IMR-90 (cell line): ENCODE results near the gene OSTN. TPM values are rescaled to one million over a fixed set of nuclear protein-coding genes. Genes with fewer than 3 reads are reported as not detected.

Source experiments
- ATAC-seq: fragments of 200-7000 bp; cut with Tn5 transposase; 2 replicates; pipeline ENCODE4 v1.9.1; 2020; ENCODE audit warnings: low read depth, mild to moderate bottlenecking, moderate library complexity
- BruUV-seq: library from RNA; stranded (reverse); fragments of 400-500 nt; replicated peaks from 2 replicates; lab custom pipeline; 2021; lab: Mats Ljungman, UMichigan
- CTCF ChIA-PET: fragments of 300-600 bp; formaldehyde crosslinking; extraction: SDS; loops from one replicate; lab custom pipeline; 2021; ENCODE audit warnings: antibody characterized with exemption; lab: Yijun Ruan, JAX
- POLR2A ChIA-PET: fragments of 300-600 bp; sonication (Branson Sonifier 250); formaldehyde crosslinking; loops from one replicate; lab custom pipeline; 2022; ENCODE audit warnings: antibody characterized with exemption; ENCODE audit not compliant: unreplicated experiment; lab: Charles Lee
- DNase-seq: peaks from one replicate; pipeline ENCODE4 v3.0.0; 2013
- H2AFZ ChIP-seq: replicated peaks from 2 replicates; pipeline ENCODE3; 2013; ENCODE audit warnings: low read length, mild to moderate bottlenecking; ENCODE audit not compliant: poor library complexity
- H2AK5ac ChIP-seq: 2 replicates; pipeline ENCODE4 v1.6.1; 2013; ENCODE audit warnings: low read depth, low read length, inconsistent platforms
- H2AK9ac ChIP-seq: replicated peaks from 2 replicates; pipeline ENCODE3; 2013; ENCODE audit warnings: mild to moderate bottlenecking, low read depth, low read length, moderate library complexity; ENCODE audit not compliant: poor library complexity
- H2BK120ac ChIP-seq: 2 replicates; pipeline ENCODE4 v1.6.1; 2013; ENCODE audit warnings: low read depth, low read length, inconsistent platforms
- H2BK15ac ChIP-seq: 3 replicates; pipeline ENCODE4 v1.6.1; 2013; ENCODE audit warnings: low read depth, low read length, inconsistent platforms
- H2BK20ac ChIP-seq: 2 replicates; pipeline ENCODE4 v1.6.1; 2013; ENCODE audit warnings: low read depth, mild to moderate bottlenecking, inconsistent platforms, low read length, moderate library complexity
- H2BK5ac ChIP-seq: 2 replicates; pipeline ENCODE4 v1.6.1; 2013; ENCODE audit warnings: mild to moderate bottlenecking, low read depth, low read length, inconsistent platforms; ENCODE audit not compliant: poor library complexity, severe bottlenecking
- H3K14ac ChIP-seq: replicated peaks from 2 replicates; pipeline ENCODE4 v1.6.1; 2013; ENCODE audit warnings: low read depth, low read length, inconsistent platforms
- H3K18ac ChIP-seq: 2 replicates; pipeline ENCODE4 v1.6.1; 2013; ENCODE audit warnings: low read depth, low read length, control low read depth
- H3K23ac ChIP-seq: 2 replicates; pipeline ENCODE4 v1.6.1; 2013; ENCODE audit warnings: low read depth, low read length, inconsistent platforms
- H3K27ac ChIP-seq: 2 replicates; pipeline ENCODE4 v1.5.1; 2013; ENCODE audit warnings: mild to moderate bottlenecking, control low read depth, low read length; ENCODE audit not compliant: insufficient read depth
- H3K27me3 ChIP-seq: 2 replicates; pipeline ENCODE4 v1.6.1; 2013; ENCODE audit warnings: low read length; ENCODE audit not compliant: control insufficient read depth, insufficient read depth
- H3K36me3 ChIP-seq: 2 replicates; pipeline ENCODE4 v1.6.1; 2013; ENCODE audit warnings: low read length, mixed read lengths; ENCODE audit not compliant: control insufficient read depth, insufficient read depth
- H3K4ac ChIP-seq: 2 replicates; pipeline ENCODE4 v1.6.1; 2013; ENCODE audit warnings: low read depth, low read length, inconsistent platforms
- H3K4me1 ChIP-seq: 2 replicates; pipeline ENCODE4 v1.6.1; 2013; ENCODE audit warnings: low read length, mixed read lengths; ENCODE audit not compliant: control insufficient read depth, insufficient read depth
- H3K4me2 ChIP-seq: 2 replicates; pipeline ENCODE4 v1.6.1; 2013; ENCODE audit warnings: low read depth, mild to moderate bottlenecking, control low read depth, low read length, moderate library complexity
- H3K4me3 ChIP-seq: 2 replicates; pipeline ENCODE4 v1.5.1; 2013; ENCODE audit warnings: low read depth, mild to moderate bottlenecking, control low read depth, low read length, moderate library complexity; ENCODE audit not compliant: insufficient read depth
- H3K56ac ChIP-seq: 2 replicates; pipeline ENCODE4 v1.6.1; 2013; ENCODE audit warnings: low read length, inconsistent platforms; ENCODE audit not compliant: insufficient read depth; ENCODE audit errors: extremely low read depth
- H3K79me1 ChIP-seq, 2 experiments: 2 replicates each; pipeline ENCODE4 v1.6.1; 2013; ENCODE audit warnings: low read length in 2 of 2, inconsistent platforms in 1 of 2, low read depth in 1 of 2
- H3K9ac ChIP-seq: 2 replicates; pipeline ENCODE4 v1.6.1; 2013; ENCODE audit warnings: low read depth, low read length, control low read depth
- H3K9me1 ChIP-seq: 2 replicates; pipeline ENCODE4 v1.6.1; 2013; ENCODE audit warnings: low read length, inconsistent platforms; ENCODE audit not compliant: insufficient read depth
- H3K9me3 ChIP-seq: 2 replicates; pipeline ENCODE4 v1.6.1; 2013; ENCODE audit warnings: low read length; ENCODE audit not compliant: control insufficient read depth, insufficient read depth
- H4K20me1 ChIP-seq: 2 replicates; pipeline ENCODE4 v1.6.1; 2013; ENCODE audit warnings: low read length, inconsistent platforms; ENCODE audit not compliant: insufficient read depth
- H4K5ac ChIP-seq: 2 replicates; pipeline ENCODE4 v1.6.1; 2013; ENCODE audit warnings: mild to moderate bottlenecking, low read depth, low read length, control low read depth
- H4K8ac ChIP-seq, 2 experiments: 2 replicates each; pipeline ENCODE4 v1.6.1; 2013; ENCODE audit warnings: low read depth in 2 of 2, low read length in 2 of 2, control low read depth in 1 of 2, inconsistent platforms in 1 of 2
- H4K91ac ChIP-seq: 2 replicates; pipeline ENCODE4 v1.6.1; 2013; ENCODE audit warnings: low read depth, low read length, inconsistent platforms; ENCODE audit not compliant: insufficient read depth
- BHLHE40 ChIP-seq: fragments of 150-350 bp; IDR thresholded peaks from 2 replicates; pipeline ENCODE4 v1.6.1; 2016; ENCODE audit warnings: mild to moderate bottlenecking, low read depth, low read length
- CEBPB ChIP-seq: IDR thresholded peaks from 2 replicates; pipeline ENCODE4 v1.6.1; 2012; ENCODE audit warnings: low read depth, low read length, improper control_type of control experiment
- CHD1 ChIP-seq: IDR thresholded peaks from 2 replicates; pipeline ENCODE4 v1.6.1; 2012; ENCODE audit warnings: low read depth, low read length, improper control_type of control experiment
- ELK1 ChIP-seq: fragments of 150-350 bp; IDR thresholded peaks from 2 replicates; pipeline ENCODE4 v1.6.1; 2016; ENCODE audit warnings: low read depth, mild to moderate bottlenecking, low read length, moderate library complexity, borderline replicate concordance
- FOS ChIP-seq: fragments of 150-350 bp; IDR thresholded peaks from 2 replicates; pipeline ENCODE4 v1.6.1; 2016; ENCODE audit warnings: low read depth, low read length
- MAFK ChIP-seq: IDR thresholded peaks from 2 replicates; pipeline ENCODE4 v1.6.1; 2012; ENCODE audit warnings: low read depth, low read length, improper control_type of control experiment
- MAZ ChIP-seq: IDR thresholded peaks from 2 replicates; pipeline ENCODE4 v1.6.1; 2012; ENCODE audit warnings: low read depth, mild to moderate bottlenecking, low read length, improper control_type of control experiment, moderate library complexity, borderline replicate concordance
- NFE2L2 ChIP-seq: fragments of 150-350 bp; IDR thresholded peaks from 2 replicates; pipeline ENCODE4 v1.6.1; 2016; ENCODE audit warnings: low read depth, mild to moderate bottlenecking, low read length
- POLR2A ChIP-seq: IDR thresholded peaks from 2 replicates; pipeline ENCODE4 v1.6.1; 2012; ENCODE audit warnings: mild to moderate bottlenecking, low read depth, low read length
- RCOR1 ChIP-seq: IDR thresholded peaks from 2 replicates; pipeline ENCODE4 v1.6.1; 2012; ENCODE audit warnings: mild to moderate bottlenecking, low read length, improper control_type of control experiment; ENCODE audit not compliant: insufficient replicate concordance
- RFX5 ChIP-seq: IDR thresholded peaks from 2 replicates; pipeline ENCODE4 v1.8.0; 2012; ENCODE audit warnings: low read depth, mild to moderate bottlenecking, low read length, moderate library complexity
- SMC3 ChIP-seq: fragments of 150-350 bp; IDR thresholded peaks from 2 replicates; pipeline ENCODE4 v1.6.1; 2016; ENCODE audit warnings: low read depth, mild to moderate bottlenecking, antibody characterized with exemption, low read length, moderate library complexity
- WGBS, 2 experiments: methylation state at CpG; one replicate each; pipeline versions ENCODE4 v1.1.5 to v1.1.7; 2013; ENCODE audit warnings: missing lambda C conversion rate in 2 of 2; ENCODE audit not compliant: insufficient read length in 1 of 2; ENCODE audit errors: extremely low coverage in 2 of 2; 5-methylcytosine and 5-hydroxymethylcytosine counted together
- dilution Hi-C: fragments of 300-500 bp; cut with HindIII; formaldehyde crosslinking; loops from one replicate; pipeline ENCODE4 v1.14.3; 2018; ENCODE audit warnings: low sequenced_read_pairs; ENCODE audit not compliant: unreplicated experiment
- in situ Hi-C: fragments of 300-500 bp; cut with MboI; formaldehyde crosslinking; loops from 3 replicates; pipeline ENCODE4 v1.14.3; 2019; ENCODE audit warnings: low sequenced_read_pairs, inconsistent platforms, mixed read lengths
- intact Hi-C: fragments of 100-400 bp; cut with micrococcal nuclease; formaldehyde crosslinking; loops from 2 replicates; pipeline ENCODE4 v1.10.0; 2022
- polyA plus RNA-seq, 3 experiments: library from polyadenylated mRNA; depleted of rRNA; stranded (reverse); fragments of >200 nt; gene quantifications; 2 replicates each; pipeline ENCODE4 v1.2.3, GENCODE V29; 2012; ENCODE audit warnings: low replicate concordance in 1 of 3
- total RNA-seq: library from RNA; depleted of rRNA; stranded (reverse); fragments of >200 nt; gene quantifications from 2 replicates; pipeline ENCODE4 v1.2.3, GENCODE V29; 2012
- TF ChIP-seq, protein P1 (sequence below): conservative IDR thresholded peaks from 2 replicates; pipeline ENCODE4 v1.5.1; 2012; ENCODE audit warnings: mild to moderate bottlenecking, low read depth, low read length, improper control_type of control experiment
- TF ChIP-seq, protein P2 (sequence below): fragments of 150-350 bp; IDR thresholded peaks from 2 replicates; pipeline ENCODE4 v1.6.1; 2017; ENCODE audit warnings: mild to moderate bottlenecking, antibody characterized with exemption, low read length, low read depth

OSTN gene
- total and polyA plus RNA-seq, 2 of the 4 experiments (the other 2 are of a cell fraction) = not detected

DNA sequence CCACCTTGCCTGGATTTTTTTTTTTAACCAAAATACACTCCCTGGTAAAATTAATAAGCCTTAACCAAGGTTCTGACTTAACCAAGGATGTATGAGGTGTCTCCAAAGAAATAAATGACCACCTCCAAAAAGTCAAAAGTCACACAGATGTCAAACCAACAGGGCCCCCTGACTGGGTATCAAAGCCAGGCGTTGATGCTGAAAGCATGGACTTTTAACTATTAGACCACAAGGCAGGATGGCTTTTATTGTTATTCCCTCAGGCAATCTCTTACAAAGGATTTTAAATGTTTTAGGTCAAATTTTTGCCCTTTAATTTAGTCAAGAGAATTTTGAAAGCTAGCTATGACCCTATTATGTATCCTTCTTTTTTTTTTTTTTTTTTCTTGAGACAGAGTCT, 60.4 kb downstream of the OSTN start:
- Histone ChIP-seq H3K27me3 (no peaks in the 10 kb centered on the region), H2BK15ac (no peak overlapping the region), H3K9me1 (no peaks in the 10 kb centered on the region), H3K18ac (no peak overlapping the region), H4K20me1 (no peaks in the 10 kb centered on the region), H2AFZ (no peak overlapping the region), H3K27ac (no peak overlapping the region), H3K9me3 (no peaks in the 10 kb centered on the region), H3K4me1 (no peaks in the 10 kb centered on the region), H3K4me2 (no peak overlapping the region), H2BK5ac (no peak overlapping the region), H3K9ac (no peak overlapping the region), H4K5ac (no peak overlapping the region), H2BK120ac (no peak overlapping the region), H4K91ac (no peak overlapping the region), H3K56ac (no peak overlapping the region), H2BK20ac (no peak overlapping the region), H4K8ac (no peak overlapping the region), H3K79me1 (no peaks in the 10 kb centered on the region), H3K4me3 (no peak overlapping the region), H3K14ac (no peak overlapping the region), H3K4ac (no peak overlapping the region), H2AK5ac (no peak overlapping the region), H3K23ac (no peak overlapping the region), H3K36me3 (no peaks in the 10 kb centered on the region), H2AK9ac (no peak overlapping the region)
- CTCF ChIA-PET = interaction anchor here (0.6 kb wide), 1 partner anchor 525 kb away, joined by 3 read pairs; no protein-coding TSS in a partner anchor
- DNase-seq (no peak), ATAC-seq (no peak)
- POLR2A ChIA-PET = no interaction called here
- no peak for TF ChIP-seq NFE2L2
- TF ChIP-seq, protein P1, sequence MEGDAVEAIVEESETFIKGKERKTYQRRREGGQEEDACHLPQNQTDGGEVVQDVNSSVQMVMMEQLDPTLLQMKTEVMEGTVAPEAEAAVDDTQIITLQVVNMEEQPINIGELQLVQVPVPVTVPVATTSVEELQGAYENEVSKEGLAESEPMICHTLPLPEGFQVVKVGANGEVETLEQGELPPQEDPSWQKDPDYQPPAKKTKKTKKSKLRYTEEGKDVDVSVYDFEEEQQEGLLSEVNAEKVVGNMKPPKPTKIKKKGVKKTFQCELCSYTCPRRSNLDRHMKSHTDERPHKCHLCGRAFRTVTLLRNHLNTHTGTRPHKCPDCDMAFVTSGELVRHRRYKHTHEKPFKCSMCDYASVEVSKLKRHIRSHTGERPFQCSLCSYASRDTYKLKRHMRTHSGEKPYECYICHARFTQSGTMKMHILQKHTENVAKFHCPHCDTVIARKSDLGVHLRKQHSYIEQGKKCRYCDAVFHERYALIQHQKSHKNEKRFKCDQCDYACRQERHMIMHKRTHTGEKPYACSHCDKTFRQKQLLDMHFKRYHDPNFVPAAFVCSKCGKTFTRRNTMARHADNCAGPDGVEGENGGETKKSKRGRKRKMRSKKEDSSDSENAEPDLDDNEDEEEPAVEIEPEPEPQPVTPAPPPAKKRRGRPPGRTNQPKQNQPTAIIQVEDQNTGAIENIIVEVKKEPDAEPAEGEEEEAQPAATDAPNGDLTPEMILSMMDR = no peak
- TF ChIP-seq CHD1 = no peak
- no peak for TF ChIP-seq MAZ
- TF ChIP-seq BHLHE40 = no peak
- TF ChIP-seq POLR2A = no peak
- no peak for TF ChIP-seq SMC3
- no peak for TF ChIP-seq CEBPB
- TF ChIP-seq RCOR1 = no peak
- TF ChIP-seq RFX5 = no peak
- TF ChIP-seq FOS = no peak
- no peak for TF ChIP-seq MAFK
- TF ChIP-seq, protein P2, sequence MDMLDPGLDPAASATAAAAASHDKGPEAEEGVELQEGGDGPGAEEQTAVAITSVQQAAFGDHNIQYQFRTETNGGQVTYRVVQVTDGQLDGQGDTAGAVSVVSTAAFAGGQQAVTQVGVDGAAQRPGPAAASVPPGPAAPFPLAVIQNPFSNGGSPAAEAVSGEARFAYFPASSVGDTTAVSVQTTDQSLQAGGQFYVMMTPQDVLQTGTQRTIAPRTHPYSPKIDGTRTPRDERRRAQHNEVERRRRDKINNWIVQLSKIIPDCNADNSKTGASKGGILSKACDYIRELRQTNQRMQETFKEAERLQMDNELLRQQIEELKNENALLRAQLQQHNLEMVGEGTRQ = no peak
- TF ChIP-seq ELK1 = no peak
- dilution Hi-C loops = no loop called here
- intact Hi-C loops = no loop called here
- no TSS peak for BruUV-seq
- in situ Hi-C loops = no loop called here
- WGBS, 2 experiments = no CpG with 5 or more reads among the region's 1 CpG
